PC-9 (cell line): ENCODE data around the gene CEP170B.

Source experiments
- EZH2 ChIP-seq: fragments of 200-600 bp; sonication (generic); IDR thresholded peaks from 2 replicates; pipeline ENCODE4 v1.8.0; 2017; ENCODE audit warnings: antibody characterized with exemption, low read depth
- TF ChIP-seq, protein P1 (sequence below): fragments of 200-600 bp; sonication (generic); conservative IDR thresholded peaks from 2 replicates; pipeline ENCODE4 v1.6.1; 2017; ENCODE audit warnings: mixed run types, antibody characterized with exemption, mild to moderate bottlenecking, moderate library complexity

GRCh38 chr14:104897330-104898194 lies 32.5 kb downstream of the CEP170B start:
- TF ChIP-seq, protein P1, sequence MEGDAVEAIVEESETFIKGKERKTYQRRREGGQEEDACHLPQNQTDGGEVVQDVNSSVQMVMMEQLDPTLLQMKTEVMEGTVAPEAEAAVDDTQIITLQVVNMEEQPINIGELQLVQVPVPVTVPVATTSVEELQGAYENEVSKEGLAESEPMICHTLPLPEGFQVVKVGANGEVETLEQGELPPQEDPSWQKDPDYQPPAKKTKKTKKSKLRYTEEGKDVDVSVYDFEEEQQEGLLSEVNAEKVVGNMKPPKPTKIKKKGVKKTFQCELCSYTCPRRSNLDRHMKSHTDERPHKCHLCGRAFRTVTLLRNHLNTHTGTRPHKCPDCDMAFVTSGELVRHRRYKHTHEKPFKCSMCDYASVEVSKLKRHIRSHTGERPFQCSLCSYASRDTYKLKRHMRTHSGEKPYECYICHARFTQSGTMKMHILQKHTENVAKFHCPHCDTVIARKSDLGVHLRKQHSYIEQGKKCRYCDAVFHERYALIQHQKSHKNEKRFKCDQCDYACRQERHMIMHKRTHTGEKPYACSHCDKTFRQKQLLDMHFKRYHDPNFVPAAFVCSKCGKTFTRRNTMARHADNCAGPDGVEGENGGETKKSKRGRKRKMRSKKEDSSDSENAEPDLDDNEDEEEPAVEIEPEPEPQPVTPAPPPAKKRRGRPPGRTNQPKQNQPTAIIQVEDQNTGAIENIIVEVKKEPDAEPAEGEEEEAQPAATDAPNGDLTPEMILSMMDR: no peak
- TF ChIP-seq EZH2: no peak
